Measurements from ENCODE around the gene COL9A3.
A peak's percentile ranks its signal among the peaks of the same experiment; 100 is the strongest.

Gene COL9A3

DNA sequence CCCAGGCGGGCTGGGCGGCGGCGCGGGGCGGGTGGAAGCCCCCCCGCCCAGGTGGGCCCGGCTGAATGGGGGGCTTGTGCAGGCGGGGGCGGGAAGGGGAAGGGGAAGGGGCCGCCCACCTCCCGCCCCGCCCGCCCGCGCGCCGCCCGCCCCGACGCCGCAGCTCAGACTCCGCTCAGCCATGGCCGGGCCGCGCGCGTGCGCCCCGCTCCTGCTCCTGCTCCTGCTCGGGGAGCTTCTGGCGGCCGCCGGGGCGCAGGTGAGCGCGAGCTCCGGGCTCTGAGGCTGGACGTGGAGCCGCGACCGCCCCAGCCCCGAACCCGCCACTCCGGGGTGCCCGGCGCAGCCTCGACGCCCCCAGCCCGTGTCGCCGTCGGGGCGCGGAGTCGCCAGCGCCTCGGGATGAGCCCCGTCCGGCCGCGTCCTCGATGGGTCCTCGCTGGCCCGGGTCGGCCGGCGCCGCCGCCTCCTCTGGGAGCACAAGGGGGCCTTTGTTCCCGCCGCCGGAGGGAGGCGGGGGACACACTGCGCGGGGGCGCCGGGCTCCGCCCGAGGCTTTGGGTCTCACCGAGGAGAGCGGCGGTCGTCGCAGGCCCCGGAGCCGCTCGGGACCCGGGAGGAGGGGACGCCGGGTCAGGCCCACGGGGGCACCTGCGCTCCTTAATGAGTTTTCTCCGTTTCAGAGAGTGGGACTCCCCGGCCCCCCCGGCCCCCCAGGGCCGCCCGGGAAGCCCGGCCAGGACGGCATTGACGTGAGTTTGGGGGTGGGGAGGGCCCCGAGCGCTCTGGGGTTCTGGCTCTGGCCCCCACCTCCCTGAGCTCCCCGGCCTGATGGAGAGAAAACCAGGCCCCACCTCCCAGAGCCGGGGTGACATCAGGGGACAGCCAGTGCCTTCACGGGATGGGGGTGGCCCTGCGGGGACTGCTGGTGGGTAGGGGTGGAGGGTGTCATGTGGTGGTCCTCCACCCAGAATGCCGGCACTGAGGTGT is at the start of gene COL9A3:
Gene COL9A3, plus strand, starts transcription at position 167 of the 990 bp plus-strand sequence. Its CDS starts 15 bp downstream, at position 182.
- no peak for DNase-seq

- DNase-seq, result no peak
These were observed 48.7 kb upstream of the COL9A3 start for GRCh38 chr20:62768234-62768546.

- DNase-seq, result no peak
These were observed 48.1 kb upstream of the COL9A3 start for GRCh38 chr20:62768551-62769287.

DNA sequence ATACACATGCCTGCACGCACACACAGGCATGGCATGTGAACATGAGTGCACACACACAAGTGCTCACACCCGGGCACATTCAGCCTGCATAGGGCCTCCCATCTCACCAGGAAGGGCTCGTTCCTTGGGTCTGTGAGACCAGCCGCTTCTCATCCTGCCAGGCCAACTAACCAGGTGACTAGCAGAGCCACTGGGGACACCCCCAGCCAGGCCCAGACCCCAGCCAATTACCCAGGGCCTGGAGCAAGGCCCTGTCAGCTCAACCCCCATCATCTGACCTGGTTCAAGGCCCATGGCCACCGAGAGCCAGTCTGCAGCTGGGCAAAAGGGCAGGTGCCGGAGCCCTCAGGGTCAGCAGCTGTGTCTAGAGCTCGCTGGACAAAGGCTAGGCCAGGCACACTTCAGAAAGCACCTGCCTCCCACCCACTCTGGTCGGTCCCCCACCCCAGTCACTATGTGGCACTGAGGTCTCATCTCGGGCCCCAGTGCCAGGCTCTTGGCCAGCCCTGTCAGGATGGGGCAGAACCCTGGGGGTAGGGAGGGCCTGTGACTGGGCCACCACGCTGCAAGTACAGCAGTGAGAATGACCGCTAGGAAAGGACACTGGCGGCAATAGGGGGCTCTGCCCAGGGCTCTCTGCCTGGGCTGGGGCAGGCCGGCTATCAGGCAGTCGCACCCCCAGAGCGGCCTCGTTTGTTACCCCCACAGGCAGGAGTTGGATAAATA is 47.3 kb upstream of the COL9A3 start:
- DNase-seq, result no peak

- no peak for DNase-seq
These were observed 46.5 kb upstream of the COL9A3 start for GRCh38 chr20:62770111-62770910.

GRCh38 chr20:62770916-62771315 is 45.9 kb upstream of the COL9A3 start:
- DNase-seq, result no peak

DNA sequence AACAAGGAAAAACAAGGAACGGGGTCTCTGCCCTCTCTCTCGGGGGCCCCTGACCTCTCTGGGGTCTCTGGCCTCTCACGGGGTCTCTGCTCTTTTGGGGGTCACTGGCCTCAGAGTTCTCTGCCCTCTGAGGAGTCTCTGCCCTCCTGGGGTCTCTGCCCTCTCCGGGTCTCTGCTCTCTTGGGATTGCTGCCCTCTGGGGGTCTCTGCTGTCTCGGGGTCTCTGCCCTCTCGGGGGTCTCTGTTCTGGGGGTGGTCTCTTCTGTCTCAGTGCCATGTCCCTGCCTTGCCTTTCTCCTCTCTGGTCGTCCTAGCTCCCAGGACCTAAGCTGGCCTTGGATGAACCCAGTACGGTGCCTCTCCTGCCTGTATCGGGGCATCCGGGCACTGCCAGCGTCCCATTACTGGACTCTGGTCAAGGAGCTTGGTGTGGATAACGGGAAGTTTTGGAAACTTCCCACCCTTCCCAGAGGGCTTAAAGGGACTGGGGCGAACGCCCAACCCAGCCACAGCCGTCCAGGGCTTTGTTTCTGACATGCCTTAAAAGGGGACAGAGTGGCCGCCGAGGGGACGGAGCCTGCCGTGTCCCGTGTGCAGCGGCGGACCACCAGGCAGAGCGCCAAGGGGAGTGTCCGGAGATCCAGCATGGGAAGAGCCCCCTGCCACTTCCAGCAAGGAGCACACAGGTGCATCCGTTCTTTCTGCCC is 45.3 kb upstream of the COL9A3 start:
- no peak for DNase-seq

- no peak for DNase-seq
These were observed 44.7 kb upstream of the COL9A3 start for GRCh38 chr20:62772103-62772611.

GRCh38 chr20:62772619-62772989 is 44.2 kb upstream of the COL9A3 start:
- DNase-seq, result no peak

- no peak for DNase-seq
These were observed 43.6 kb upstream of the COL9A3 start for GRCh38 chr20:62772990-62773844.

GRCh38 chr20:62773845-62774714 is 42.8 kb upstream of the COL9A3 start:
- DNase-seq, result no peak

GRCh38 chr20:62774762-62775161 is 42.1 kb upstream of the COL9A3 start:
- DNase-seq, result no peak

DNA sequence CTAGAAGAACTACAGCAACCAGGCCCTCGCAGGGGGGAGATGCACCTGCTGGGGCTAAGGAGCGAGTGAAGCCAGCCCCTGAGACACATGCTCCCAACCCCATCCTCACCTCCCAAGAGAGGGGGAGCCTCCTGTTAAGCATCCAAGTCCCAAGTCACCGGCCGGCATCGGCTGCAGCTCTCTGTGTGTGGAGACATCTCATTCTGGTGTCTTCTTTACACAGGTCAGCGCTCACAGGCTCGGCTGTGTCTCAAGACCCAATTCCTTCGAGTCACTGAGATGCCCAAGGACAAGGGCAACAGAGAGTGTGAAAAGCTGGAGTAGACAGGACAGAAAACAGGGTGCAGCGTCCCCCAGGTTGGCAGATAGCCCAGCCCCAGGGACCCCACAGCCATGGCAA is 41.6 kb upstream of the COL9A3 start:
- no peak for DNase-seq

GRCh38 chr20:62776035-62776691 is 40.7 kb upstream of the COL9A3 start:
- DNase-seq, result no peak

DNA sequence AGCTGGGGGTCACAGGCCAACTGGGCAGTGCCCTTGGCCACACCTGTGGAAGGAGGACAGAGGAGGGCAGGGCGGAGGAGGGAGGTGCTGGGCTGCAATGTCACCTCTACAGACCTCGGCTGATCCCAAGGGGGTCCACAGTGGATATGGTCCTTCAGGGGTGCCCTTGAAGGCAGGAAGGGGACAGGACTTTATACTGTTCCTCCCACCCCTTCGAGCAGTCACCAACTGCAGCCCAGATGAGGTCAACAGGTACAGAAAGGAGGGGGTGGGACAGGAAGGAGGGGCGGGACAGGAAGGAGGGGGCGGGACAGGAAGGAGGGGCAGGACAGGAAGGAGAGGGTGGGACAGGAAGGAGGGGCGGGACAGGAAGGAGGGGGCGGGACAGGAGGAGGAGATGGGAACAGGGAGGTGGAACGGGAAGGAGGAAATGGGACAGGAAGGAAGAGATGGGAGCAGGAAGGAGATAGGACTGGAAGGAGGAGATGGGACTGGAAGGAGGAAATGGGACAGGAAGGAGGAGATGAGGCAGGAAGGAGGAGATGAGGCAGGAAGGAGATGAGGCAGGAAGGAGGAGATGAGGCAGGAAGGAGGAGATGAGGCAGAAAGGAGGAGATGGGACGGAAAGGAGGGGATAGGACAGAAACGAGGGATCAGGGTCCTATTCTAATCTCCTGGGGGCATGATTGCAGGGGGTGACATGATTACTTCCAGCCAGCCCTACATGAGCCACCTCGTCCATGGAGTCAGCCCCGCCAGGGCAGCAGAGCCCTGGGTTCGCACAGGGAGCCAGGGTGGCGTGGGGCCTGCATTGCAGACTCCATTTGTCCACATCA is 39.9 kb upstream of the COL9A3 start:
- DNase-seq, result peak; percentile 14 to 41

DNA sequence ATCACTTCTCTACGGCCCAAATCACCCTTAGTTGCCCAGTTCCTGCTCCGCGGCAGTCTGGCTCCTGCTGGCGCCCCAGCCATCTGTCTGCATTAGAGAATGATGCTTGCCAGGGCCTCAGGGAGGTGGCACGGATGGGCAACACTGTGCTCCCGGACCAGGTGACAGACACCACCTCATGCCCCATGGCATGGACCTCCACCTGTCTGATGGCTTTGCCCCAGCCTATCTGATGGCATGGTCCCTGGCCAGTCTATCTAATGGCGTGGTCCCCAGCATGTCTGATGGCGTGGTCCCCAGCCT is 39.4 kb upstream of the COL9A3 start:
- no peak for DNase-seq

DNA sequence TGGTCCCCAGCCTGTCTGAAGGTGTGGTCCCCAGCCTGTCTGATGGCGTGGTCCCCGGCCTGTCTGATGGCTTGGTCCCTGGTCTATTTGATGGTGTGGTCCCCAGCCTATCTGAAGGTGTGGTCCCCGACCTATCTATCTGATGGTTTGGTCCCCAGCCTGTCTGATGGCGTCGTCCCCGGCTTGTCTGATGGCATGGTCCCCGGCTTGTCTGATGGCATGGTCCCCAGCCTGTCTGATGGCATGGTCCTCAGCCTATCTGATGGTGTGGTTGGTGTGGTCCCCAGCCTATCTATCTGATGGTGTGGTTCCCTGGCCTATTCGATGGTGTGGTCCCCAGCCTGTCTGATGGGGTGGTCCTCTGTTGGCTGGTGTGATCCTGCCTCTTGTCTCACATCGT is 38.8 kb upstream of the COL9A3 start:
- DNase-seq, result no peak

Data from stimulated activated CD4-positive, alpha-beta T cell treated with anti-CD3 and anti-CD28 coated beads, Interleukin-2, amount 100 ng/mL, for 48 hours (primary cell).